Ectodermal cell (in vitro differentiated cells): Measurements from ENCODE around the gene PPRC1.

Experiments
- H3K27ac ChIP-seq: 2 replicates; pipeline ENCODE4 v1.7.0; 2013; ENCODE audit warnings: mild to moderate bottlenecking, low read depth, low read length; ENCODE audit not compliant: insufficient read depth, poor library complexity, severe bottlenecking
- H3K27me3 ChIP-seq: 2 replicates; pipeline ENCODE4 v1.7.0; 2013; ENCODE audit warnings: mild to moderate bottlenecking, low read length; ENCODE audit not compliant: insufficient read depth, control insufficient read depth, poor library complexity, severe bottlenecking
- H3K36me3 ChIP-seq: one replicate; pipeline ENCODE4 v1.7.0; 2013; ENCODE audit warnings: low read length; ENCODE audit not compliant: control insufficient read depth, insufficient read depth
- H3K4me1 ChIP-seq: one replicate; pipeline ENCODE4 v1.7.0; 2013; ENCODE audit warnings: low read length; ENCODE audit not compliant: control insufficient read depth, insufficient read depth
- H3K4me3 ChIP-seq: 2 replicates; pipeline ENCODE4 v1.7.0; 2013; ENCODE audit warnings: low read depth, low read length, control low read depth; ENCODE audit not compliant: insufficient read depth
- H3K9me3 ChIP-seq: 2 replicates; pipeline ENCODE4 v1.7.0; 2013; ENCODE audit warnings: mild to moderate bottlenecking, low read length, moderate library complexity; ENCODE audit not compliant: control insufficient read depth
- WGBS, 2 experiments: methylation state at CpG; one replicate each; pipeline ENCODE4 v1.1.7; 2013; ENCODE audit warnings: missing lambda C conversion rate in 2 of 2; 5-methylcytosine and 5-hydroxymethylcytosine counted together

Gene PPRC1

DNA sequence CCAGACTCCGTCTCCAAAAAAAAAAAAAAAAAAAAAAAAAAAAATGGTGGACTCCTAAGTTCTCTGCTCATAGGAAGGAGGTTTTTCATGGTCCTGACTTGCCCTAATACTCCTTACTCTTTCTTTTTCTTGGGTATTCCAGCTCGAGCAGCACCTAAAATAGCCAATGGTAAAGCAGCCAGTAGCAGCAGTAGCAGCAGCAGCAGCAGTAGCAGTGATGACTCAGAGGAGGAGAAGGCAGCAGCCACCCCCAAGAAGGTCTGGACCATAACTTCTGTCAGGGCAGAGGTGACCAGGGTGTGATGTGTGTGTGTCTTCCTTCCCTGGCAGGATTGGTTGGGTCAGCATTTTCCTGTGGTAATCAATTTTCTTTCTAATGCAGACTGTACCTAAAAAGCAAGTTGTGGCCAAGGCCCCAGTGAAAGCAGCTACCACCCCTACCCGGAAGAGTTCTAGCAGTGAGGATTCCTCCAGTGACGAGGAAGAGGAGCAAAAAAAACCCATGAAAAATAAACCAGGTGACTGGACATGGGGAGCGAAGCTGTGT is 26.3 kb downstream of the PPRC1 start:
- 94 to 98% methylated on average over 5 of the region's 5 CpGs for WGBS, 2 experiments
- Histone ChIP-seq H3K4me1 (no peaks in the 10 kb centered on the region), H3K9me3 (no peaks in the 10 kb centered on the region), H3K4me3 (no peak overlapping the region), H3K27me3 (no peaks in the 10 kb centered on the region), H3K36me3 (peaks cover 55% of the 10 kb centered on the region), H3K27ac (no peak overlapping the region)

DNA sequence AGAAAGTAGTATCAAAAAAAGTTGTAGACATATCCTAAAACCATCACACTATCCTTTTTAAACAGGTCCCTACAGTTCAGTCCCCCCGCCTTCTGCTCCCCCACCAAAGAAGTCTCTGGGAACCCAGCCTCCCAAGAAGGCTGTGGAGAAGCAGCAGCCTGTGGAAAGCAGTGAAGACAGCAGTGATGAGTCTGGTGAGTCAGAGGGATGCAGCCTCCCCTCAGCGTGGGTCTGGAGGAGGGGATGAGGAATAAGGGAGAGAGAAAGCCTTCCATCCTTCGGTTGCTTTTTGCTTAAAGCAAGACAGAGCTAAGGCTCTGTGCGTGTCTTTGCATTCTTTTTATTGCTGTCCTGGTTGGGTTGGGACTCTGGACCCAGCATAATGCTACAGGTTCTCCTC is 27.0 kb downstream of the PPRC1 start:
- no peaks in the 10 kb centered on the region for H3K4me1 ChIP-seq
- no peak overlapping the region for H3K4me3 ChIP-seq
- H3K27me3 ChIP-seq = no peaks in the 10 kb centered on the region
- no peak overlapping the region for H3K27ac ChIP-seq
- no peaks in the 10 kb centered on the region for H3K9me3 ChIP-seq
- 92 to 94% methylated on average over 4 of the region's 4 CpGs for WGBS, 2 experiments
- H3K36me3 ChIP-seq = peaks cover 55% of the 10 kb centered on the region

DNA sequence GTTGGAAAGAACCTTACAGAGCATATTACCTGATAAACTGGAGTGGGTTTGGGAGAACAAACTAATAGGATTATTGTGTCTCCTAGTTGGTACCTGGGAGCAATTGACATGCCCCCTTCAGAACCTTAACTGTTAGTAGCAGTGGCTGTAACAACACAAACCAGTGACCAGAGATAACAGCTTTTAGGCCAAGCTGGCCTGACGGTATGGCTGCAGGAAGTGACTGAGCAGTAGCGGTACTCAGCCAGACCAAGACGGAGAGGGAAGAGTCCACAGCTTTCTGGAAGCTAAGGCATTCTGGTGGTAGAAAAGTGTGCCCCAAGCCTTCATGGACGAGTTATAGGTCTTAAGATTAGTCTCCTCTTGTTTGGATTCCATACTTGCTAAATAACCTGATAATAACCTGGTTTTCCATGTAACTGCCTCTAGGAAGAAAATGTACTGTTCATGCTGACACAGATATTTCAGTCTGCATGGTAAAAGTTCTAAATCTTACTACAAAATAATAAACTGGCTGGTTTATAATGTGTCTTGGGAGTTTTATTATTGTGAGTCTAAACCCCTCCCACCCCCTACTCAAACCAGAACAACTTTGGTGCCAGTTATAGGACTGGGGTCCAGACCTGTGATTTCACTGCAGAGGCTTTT is 30.6 kb downstream of the PPRC1 start:
- Histone ChIP-seq H3K27ac (no peak overlapping the region), H3K36me3 (peaks cover 31% of the 10 kb centered on the region), H3K4me3 (no peak overlapping the region), H3K4me1 (no peaks in the 10 kb centered on the region), H3K27me3 (no peaks in the 10 kb centered on the region), H3K9me3 (no peaks in the 10 kb centered on the region)
- 91 to 95% methylated on average over 4 of the region's 4 CpGs for WGBS, 2 experiments

DNA sequence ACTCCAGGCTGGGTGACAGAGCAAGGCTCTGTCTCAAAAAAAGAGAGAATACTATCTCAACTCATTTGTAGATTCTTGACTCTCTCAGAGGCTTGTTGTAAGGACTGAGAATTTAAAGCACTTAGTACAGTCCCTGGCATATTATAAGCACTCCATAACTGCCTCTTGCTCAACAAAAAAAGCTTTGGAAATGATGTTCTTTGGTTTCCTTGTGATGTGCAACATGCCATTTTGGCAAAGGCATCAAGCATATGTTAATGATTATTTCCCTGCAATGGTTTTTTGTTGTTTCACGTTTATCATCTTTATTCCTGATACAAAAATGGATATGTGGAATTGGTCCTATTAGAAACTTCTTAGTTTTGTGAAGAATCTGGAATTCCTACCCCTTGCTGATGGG is 35.0 kb downstream of the PPRC1 start:
- H3K27me3 ChIP-seq = no peaks in the 10 kb centered on the region
- H3K9me3 ChIP-seq = no peaks in the 10 kb centered on the region
- H3K4me1 ChIP-seq = no peaks in the 10 kb centered on the region
- WGBS, 2 experiments = 100% methylated on average over 1 of the region's 1 CpG; no CpG with 5 or more reads in 1 of the 2 experiments
- no peaks in the 10 kb centered on the region for H3K36me3 ChIP-seq
- no peak overlapping the region for H3K27ac ChIP-seq
- H3K4me3 ChIP-seq = no peak overlapping the region

DNA sequence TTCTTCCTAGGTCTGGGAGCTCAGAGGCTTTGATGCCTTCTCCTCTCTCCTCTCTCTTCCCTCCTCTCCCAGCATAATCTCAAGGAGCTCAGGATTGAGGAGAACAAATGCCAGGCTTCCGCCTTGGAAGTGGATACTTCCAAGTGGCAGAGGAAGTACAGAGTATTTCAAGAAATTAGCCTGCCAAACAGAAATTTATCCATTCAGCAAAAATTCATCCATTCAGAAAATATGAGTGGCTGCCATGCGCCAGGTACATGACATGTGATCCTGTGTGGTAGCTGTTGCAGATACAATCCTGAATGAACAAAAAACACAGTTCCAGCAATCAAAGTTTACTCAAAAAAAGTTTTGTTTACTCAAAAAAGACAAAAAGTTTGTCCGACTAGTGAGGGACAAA is 37.8 kb downstream of the PPRC1 start:
- Histone ChIP-seq H3K27ac (no peak overlapping the region), H3K9me3 (no peaks in the 10 kb centered on the region), H3K4me1 (no peaks in the 10 kb centered on the region), H3K36me3 (no peaks in the 10 kb centered on the region), H3K27me3 (no peaks in the 10 kb centered on the region), H3K4me3 (no peak overlapping the region)
- 79 to 81% methylated on average over 3 of the region's 3 CpGs for WGBS, 2 experiments

DNA sequence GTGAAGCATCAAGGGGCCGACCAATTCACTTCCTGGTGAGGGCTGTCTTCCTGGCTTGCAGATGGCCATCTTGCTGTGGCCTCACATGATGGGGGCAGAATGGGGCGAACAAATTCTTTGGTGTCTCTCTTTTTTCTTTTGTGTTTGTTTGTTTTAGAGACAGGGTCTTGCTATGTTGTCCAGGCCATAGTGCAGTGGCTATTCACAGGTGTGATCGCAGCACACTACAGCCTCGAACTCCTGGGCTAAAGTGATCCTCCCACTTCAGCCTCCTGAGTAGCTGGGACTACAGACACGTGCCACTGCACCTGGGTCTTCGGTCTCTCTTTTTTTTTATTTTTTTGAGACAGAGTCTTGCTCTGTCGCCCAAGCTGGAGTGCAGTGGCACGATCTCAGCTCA is 39.4 kb downstream of the PPRC1 start:
- no peaks in the 10 kb centered on the region for H3K4me1 ChIP-seq
- H3K4me3 ChIP-seq = no peak overlapping the region
- H3K36me3 ChIP-seq = no peaks in the 10 kb centered on the region
- no peaks in the 10 kb centered on the region for H3K27me3 ChIP-seq
- no peak overlapping the region for H3K27ac ChIP-seq
- no peaks in the 10 kb centered on the region for H3K9me3 ChIP-seq
- WGBS, 2 experiments = 91 to 93% methylated on average over 8 of the region's 8 CpGs

DNA sequence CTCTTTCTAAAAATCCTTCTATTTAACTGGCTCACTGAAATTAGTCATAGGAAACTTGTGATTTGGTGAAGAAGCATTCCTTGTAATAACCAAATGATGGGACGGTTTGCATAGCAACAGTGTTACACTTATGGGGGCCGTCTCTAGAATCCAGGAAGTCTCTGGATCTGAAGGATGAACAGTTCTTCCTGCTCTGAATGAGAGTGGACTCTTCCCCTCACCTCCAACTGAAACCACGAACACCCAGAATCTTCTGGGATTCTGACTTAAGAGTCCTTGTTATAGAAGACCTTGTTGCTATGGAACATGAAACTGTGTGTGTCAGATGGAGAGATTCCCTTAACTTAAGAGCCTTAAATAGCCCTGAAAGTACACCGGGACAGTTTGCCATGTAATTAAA is 42.6 kb downstream of the PPRC1 start:
- WGBS, 2 experiments = 91 to 93% methylated on average over 4 of the region's 4 CpGs
- H3K9me3 ChIP-seq = no peaks in the 10 kb centered on the region
- no peaks in the 10 kb centered on the region for H3K4me1 ChIP-seq
- H3K27ac ChIP-seq = no peak overlapping the region
- H3K27me3 ChIP-seq = no peaks in the 10 kb centered on the region
- H3K36me3 ChIP-seq = no peaks in the 10 kb centered on the region
- H3K4me3 ChIP-seq = no peak overlapping the region

DNA sequence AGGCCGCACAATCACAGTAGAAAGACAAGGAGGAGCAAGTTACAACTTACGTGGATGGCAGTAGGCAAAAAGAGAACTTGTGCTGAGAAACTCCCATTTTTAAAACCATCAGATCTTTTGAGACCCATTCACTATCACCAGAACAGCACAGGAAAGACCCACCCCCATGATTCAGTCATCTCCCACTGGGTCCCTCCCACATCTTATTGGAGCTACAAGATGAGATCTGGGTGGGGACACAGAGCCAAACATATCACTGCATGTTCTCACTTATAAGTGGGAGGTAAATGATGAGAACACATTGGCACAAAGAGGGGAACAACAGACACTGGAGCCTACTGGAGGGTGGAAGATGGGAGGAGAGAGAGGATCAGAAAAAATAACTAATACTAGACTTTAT is 51.8 kb downstream of the PPRC1 start:
- no peaks in the 10 kb centered on the region for H3K4me1 ChIP-seq
- 80 to 82% methylated on average over 2 of the region's 2 CpGs for WGBS, 2 experiments
- no peaks in the 10 kb centered on the region for H3K27me3 ChIP-seq
- no peaks in the 10 kb centered on the region for H3K36me3 ChIP-seq
- H3K9me3 ChIP-seq = no peaks in the 10 kb centered on the region
- no peak overlapping the region for H3K4me3 ChIP-seq
- H3K27ac ChIP-seq = no peak overlapping the region

DNA sequence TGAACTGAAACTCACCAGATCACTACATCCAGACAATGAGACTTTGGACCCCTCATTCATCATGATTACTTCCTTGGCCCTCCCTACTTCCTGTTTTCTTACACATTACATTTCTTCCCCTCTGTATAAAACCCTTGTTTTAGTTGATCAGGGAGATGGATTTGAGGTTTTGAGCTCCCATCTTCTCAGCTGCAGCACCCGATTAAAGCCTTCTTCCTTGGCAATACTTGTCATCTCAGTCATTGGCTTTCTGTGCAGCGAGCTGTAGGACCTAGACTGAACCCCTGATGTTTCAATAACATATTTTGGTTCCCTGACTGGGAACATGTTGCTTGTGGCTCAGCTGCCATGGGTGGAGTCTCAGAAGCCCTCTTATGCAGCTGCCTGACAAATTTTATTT is 52.4 kb downstream of the PPRC1 start:
- Histone ChIP-seq H3K4me3 (no peak overlapping the region), H3K9me3 (no peaks in the 10 kb centered on the region), H3K36me3 (no peaks in the 10 kb centered on the region), H3K27me3 (no peaks in the 10 kb centered on the region), H3K27ac (no peak overlapping the region), H3K4me1 (no peaks in the 10 kb centered on the region)
- WGBS, 2 experiments = 69 to 78% methylated on average over 2 of the region's 2 CpGs

DNA sequence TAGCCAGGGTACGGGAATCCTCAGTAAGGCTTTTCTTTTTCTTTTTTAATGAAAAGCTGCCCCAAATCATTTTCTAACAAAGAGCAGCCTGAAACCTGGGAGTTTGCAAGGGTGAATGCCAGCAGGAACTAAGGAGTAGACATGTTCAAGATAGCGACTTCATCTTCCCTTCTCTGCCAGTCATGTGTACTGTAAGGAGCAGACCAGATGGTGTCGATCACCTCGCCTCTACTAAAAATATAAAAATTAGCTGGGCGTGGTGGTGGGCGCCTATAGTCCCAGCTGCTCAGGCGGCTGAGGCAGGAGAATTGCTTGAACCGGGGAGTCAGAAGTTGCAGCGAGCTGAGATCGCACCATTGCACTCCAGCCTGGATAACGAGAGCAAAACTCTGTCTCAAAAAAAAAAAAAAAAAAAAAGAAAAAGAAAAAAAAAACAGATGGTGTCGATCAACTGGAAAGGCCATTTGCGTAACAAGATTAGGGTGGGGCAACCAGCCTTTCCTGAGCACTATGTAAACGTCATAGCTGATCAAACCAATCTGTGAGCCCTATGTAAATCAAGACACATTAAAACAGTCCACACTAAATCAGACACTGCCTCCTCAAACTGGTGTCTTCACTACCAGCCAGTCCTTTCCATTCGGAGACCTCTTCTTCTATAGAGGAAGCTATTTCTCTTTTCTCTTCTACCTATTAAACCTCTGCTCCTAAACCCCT is 53.1 kb downstream of the PPRC1 start:
- WGBS, 2 experiments = 84 to 90% methylated on average over 14 to 15 of the region's 15 CpGs
- no peaks in the 10 kb centered on the region for H3K27me3 ChIP-seq
- H3K27ac ChIP-seq = no peak overlapping the region
- H3K4me3 ChIP-seq = no peak overlapping the region
- no peaks in the 10 kb centered on the region for H3K4me1 ChIP-seq
- H3K9me3 ChIP-seq = no peaks in the 10 kb centered on the region
- no peaks in the 10 kb centered on the region for H3K36me3 ChIP-seq
